PC-3 (cell line): ENCODE results near the gene ADAM17. TPM values are rescaled to one million over a fixed set of nuclear protein-coding genes. Genes with fewer than 3 reads are reported as not detected.

ENCODE experiments used
- ATAC-seq: fragments of 200-7000 bp; cut with Tn5 transposase; 2 replicates; pipeline ENCODE4 v1.9.1; 2020; ENCODE audit warnings: mild to moderate bottlenecking, moderate library complexity
- BruUV-seq: library from RNA; stranded (reverse); fragments of 400-500 nt; replicated peaks from 2 replicates; lab custom pipeline; 2021; lab: Mats Ljungman, UMichigan
- CTCF ChIA-PET: fragments of 300-600 bp; sonication (Branson Sonifier 250); formaldehyde crosslinking; loops from one replicate; lab custom pipeline; 2022; ENCODE audit warnings: antibody characterized with exemption; lab: Charles Lee
- POLR2A ChIA-PET: fragments of 300-600 bp; sonication (Branson Sonifier 250); formaldehyde crosslinking; loops from one replicate; lab custom pipeline; 2022; ENCODE audit warnings: antibody characterized with exemption; ENCODE audit not compliant: unreplicated experiment; lab: Charles Lee
- DNase-seq: peaks from one replicate; pipeline ENCODE4 v3.0.0-alpha.2; 2015
- H2AFZ ChIP-seq: fragments of 300-600 bp; sonication (generic); 2 replicates; pipeline ENCODE4 v1.6.0; 2016; ENCODE audit warnings: antibody characterized with exemption, low read length
- H3F3A ChIP-seq: fragments of 300-600 bp; sonication (generic); one replicate; pipeline ENCODE4 v1.6.0; 2017; ENCODE audit warnings: antibody characterized with exemption, low read length, control low read depth, mild to moderate bottlenecking; ENCODE audit not compliant: unreplicated experiment
- H3K27ac ChIP-seq: fragments of 300-600 bp; sonication (generic); 2 replicates; pipeline ENCODE4 v1.5.1; 2016; ENCODE audit warnings: mild to moderate bottlenecking, low read length
- H3K27me3 ChIP-seq: fragments of 300-600 bp; sonication (generic); 2 replicates; pipeline ENCODE4 v1.6.1; 2016; ENCODE audit warnings: low read length, mixed read lengths
- H3K36me3 ChIP-seq: fragments of 300-600 bp; sonication (generic); 2 replicates; pipeline ENCODE4 v1.6.1; 2016; ENCODE audit warnings: low read depth, mixed run types, low read length, mixed read lengths
- H3K4me1 ChIP-seq: fragments of 300-600 bp; sonication (generic); 2 replicates; pipeline ENCODE4 v1.5.1; 2016; ENCODE audit warnings: low read length; ENCODE audit not compliant: insufficient read depth
- H3K4me2 ChIP-seq: fragments of 300-600 bp; sonication (generic); 2 replicates; pipeline ENCODE4 v1.6.0; 2016; ENCODE audit warnings: low read length
- H3K4me3 ChIP-seq: fragments of 300-600 bp; sonication (generic); 2 replicates; pipeline ENCODE4 v1.5.1; 2016; ENCODE audit warnings: mild to moderate bottlenecking, low read length, mixed read lengths
- H3K79me2 ChIP-seq: fragments of 300-600 bp; sonication (generic); 2 replicates; pipeline ENCODE4 v1.6.1; 2017; ENCODE audit warnings: low read length, mixed read lengths
- H3K9ac ChIP-seq: fragments of 300-600 bp; sonication (generic); 2 replicates; pipeline ENCODE4 v1.6.0; 2016; ENCODE audit warnings: mild to moderate bottlenecking, low read length
- H3K9me2 ChIP-seq: fragments of 300-600 bp; sonication (generic); replicated peaks from 2 replicates; pipeline ENCODE4 v1.6.1; 2016; ENCODE audit warnings: mixed run types, low read length, mixed read lengths
- H3K9me3 ChIP-seq: fragments of 300-600 bp; sonication (generic); 2 replicates; pipeline ENCODE4 v1.6.1; 2016; ENCODE audit warnings: low read length, mixed read lengths
- H4K20me1 ChIP-seq: fragments of 300-600 bp; sonication (generic); 2 replicates; pipeline ENCODE4 v1.6.1; 2016; ENCODE audit warnings: low read length, mixed read lengths
- CTCF ChIP-seq: fragments of 300-600 bp; sonication (generic); conservative IDR thresholded peaks from 2 replicates; pipeline ENCODE4 v1.5.1; 2017; ENCODE audit warnings: antibody characterized with exemption, low read depth, mild to moderate bottlenecking, low read length
- EZH2 ChIP-seq: fragments of 300-600 bp; sonication (generic); IDR thresholded peaks from one replicate; pipeline ENCODE4 v1.6.1; 2017; ENCODE audit warnings: antibody characterized with exemption, mild to moderate bottlenecking, low read length; ENCODE audit not compliant: unreplicated experiment
- EZH2phosphoT487 ChIP-seq: fragments of 300-600 bp; sonication (generic); IDR thresholded peaks from 2 replicates; pipeline ENCODE4 v1.6.1; 2018; ENCODE audit warnings: mild to moderate bottlenecking, antibody characterized with exemption, low read length, borderline replicate concordance
- intact Hi-C: fragments of 100-400 bp; cut with micrococcal nuclease; formaldehyde crosslinking; loops from 2 replicates; pipeline ENCODE4 v1.9.0; 2023
- total RNA-seq: library from RNA; depleted of rRNA; stranded (reverse); fragments of >200 nt; gene quantifications from 2 replicates; pipeline ENCODE4 v1.2.3, GENCODE V29; 2014

The ADAM17 gene
- total RNA-seq, 1 experiment from 2014 or later = 23.0 TPM

GRCh38 chr2:9445089-9445488, 110.5 kb downstream of the ADAM17 start:
- H3K4me2 ChIP-seq = no peak overlapping the region
- H3K27me3 ChIP-seq = no peaks in the 10 kb centered on the region
- no peaks in the 10 kb centered on the region for H3K9me3 ChIP-seq
- H3K4me3 ChIP-seq = no peak overlapping the region
- ATAC-seq (no peak), DNase-seq (no peak)
- H4K20me1 ChIP-seq = no peaks in the 10 kb centered on the region
- no peak overlapping the region for H3K9ac ChIP-seq
- no peaks in the 10 kb centered on the region for H3K4me1 ChIP-seq
- H2AFZ ChIP-seq = no peak overlapping the region
- H3K9me2 ChIP-seq = no peaks in the 10 kb centered on the region
- no peaks in the 10 kb centered on the region for H3F3A ChIP-seq
- H3K27ac ChIP-seq = no peak overlapping the region
- intact Hi-C loops = no loop called here
- no peaks in the 10 kb centered on the region for H3K79me2 ChIP-seq
- CTCF ChIA-PET = no interaction called here
- H3K36me3 ChIP-seq = peaks cover 39% of the 10 kb centered on the region
- POLR2A ChIA-PET = no interaction called here
- no peak for TF ChIP-seq EZH2
- no peak for TF ChIP-seq CTCF
- no peak for TF ChIP-seq EZH2phosphoT487
- BruUV-seq = no TSS peak

- Histone ChIP-seq H3F3A (no peaks in the 10 kb centered on the region), H3K4me2 (no peak overlapping the region), H3K79me2 (no peaks in the 10 kb centered on the region), H3K36me3 (peaks cover 44% of the 10 kb centered on the region), H3K9me2 (no peaks in the 10 kb centered on the region), H3K9me3 (no peaks in the 10 kb centered on the region), H3K27ac (no peak overlapping the region), H3K4me3 (no peak overlapping the region), H4K20me1 (no peaks in the 10 kb centered on the region), H3K9ac (no peak overlapping the region), H3K4me1 (0 out of 2 replicates have a peak, but pooled peaks cover 4% of the 10 kb centered on the region), H2AFZ (no peak overlapping the region), H3K27me3 (no peaks in the 10 kb centered on the region)
- ATAC-seq (no peak), DNase-seq (no peak)
- ChIA-PET CTCF (no interaction called here), POLR2A (no interaction called here)
- no peak for TF ChIP-seq EZH2
- TF ChIP-seq EZH2phosphoT487 = no peak
- TF ChIP-seq CTCF = no peak
- no TSS peak for BruUV-seq
- intact Hi-C loops = no loop called here
These were observed 112.1 kb downstream of the ADAM17 start for GRCh38 chr2:9443526-9443925.

- H3K4me3 ChIP-seq = no peak overlapping the region
- DNase-seq (no peak), ATAC-seq (no peak)
- BruUV-seq = no TSS peak
- H3K4me2 ChIP-seq = no peak overlapping the region
- H4K20me1 ChIP-seq = no peaks in the 10 kb centered on the region
- H3K9me2 ChIP-seq = no peaks in the 10 kb centered on the region
- no peaks in the 10 kb centered on the region for H3K27me3 ChIP-seq
- no peaks in the 10 kb centered on the region for H3F3A ChIP-seq
- ChIA-PET CTCF (no interaction called here), POLR2A (no interaction called here)
- H3K4me1 ChIP-seq = 0 out of 2 replicates have a peak, but pooled peaks cover 4% of the 10 kb centered on the region
- no peaks in the 10 kb centered on the region for H3K9me3 ChIP-seq
- no peaks in the 10 kb centered on the region for H3K79me2 ChIP-seq
- H3K36me3 ChIP-seq = peaks cover 50% of the 10 kb centered on the region
- no peak overlapping the region for H3K9ac ChIP-seq
- TF ChIP-seq EZH2phosphoT487 (no peak), EZH2 (no peak), CTCF (no peak)
- intact Hi-C loops = no loop called here
- no peak overlapping the region for H2AFZ ChIP-seq
- H3K27ac ChIP-seq = no peak overlapping the region
These were observed 114.1 kb downstream of the ADAM17 start for GRCh38 chr2:9441556-9441955.
